NCI-H187 treated with DMSO at 0.1 percent for 48 hours (cell line): ENCODE measurements around the gene TRAF7.

Experiments used
- DNase-seq: peaks from one replicate; lab custom pipeline; 2025; lab: John Stamatoyannopoulos, UW

The TRAF7 gene

DNA sequence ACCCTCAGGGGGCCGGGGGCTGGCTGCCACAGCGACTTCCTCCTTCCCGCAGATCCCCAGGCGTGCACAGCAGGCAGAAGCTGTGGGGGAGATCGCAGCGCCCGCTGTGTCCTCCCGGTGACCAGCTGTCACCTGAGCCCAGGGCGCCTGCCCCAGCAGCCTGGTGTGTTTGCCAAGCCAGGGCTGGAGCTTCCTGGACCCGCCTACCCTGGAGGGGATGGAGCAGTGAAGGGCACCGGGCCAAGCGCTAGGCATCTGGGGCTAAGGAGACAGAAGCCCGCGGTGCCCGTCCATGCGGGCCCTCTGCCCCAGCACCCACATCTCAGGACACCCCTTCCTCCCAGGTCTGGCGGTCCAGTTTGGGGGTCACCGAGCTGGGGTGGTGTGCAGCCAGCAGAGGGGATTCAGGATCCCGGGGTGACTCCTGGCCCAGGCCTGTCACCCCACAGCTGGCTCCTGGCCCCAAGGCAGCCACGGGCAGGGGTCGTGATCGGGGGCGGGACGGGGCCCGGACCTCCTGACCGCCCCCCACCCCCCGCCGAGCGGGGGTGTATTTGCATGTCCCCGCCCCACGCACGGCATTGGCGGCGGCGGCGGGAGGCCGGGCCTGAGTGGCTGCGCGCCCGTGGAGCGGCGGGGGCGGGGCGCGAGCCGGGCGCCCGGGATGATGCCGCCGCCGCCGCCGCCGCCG lies 7.5 kb upstream of the TRAF7 start, which contains the start of gene RAB26:
TSS of gene RAB26 (plus strand) at position 645 of the 691 bp plus-strand sequence. CDS start 159 bp downstream, outside the sequence.
- peak; percentile 46 for DNase-seq

- DNase-seq = no peak
These were observed 6.6 kb upstream of the TRAF7 start for GRCh38 chr16:2148714-2149629.

GRCh38 chr16:2149630-2150417 lies 5.8 kb upstream of the TRAF7 start:
- DNase-seq = no peak

GRCh38 chr16:2150418-2151187 lies 5.0 kb upstream of the TRAF7 start:
- no peak for DNase-seq

DNA sequence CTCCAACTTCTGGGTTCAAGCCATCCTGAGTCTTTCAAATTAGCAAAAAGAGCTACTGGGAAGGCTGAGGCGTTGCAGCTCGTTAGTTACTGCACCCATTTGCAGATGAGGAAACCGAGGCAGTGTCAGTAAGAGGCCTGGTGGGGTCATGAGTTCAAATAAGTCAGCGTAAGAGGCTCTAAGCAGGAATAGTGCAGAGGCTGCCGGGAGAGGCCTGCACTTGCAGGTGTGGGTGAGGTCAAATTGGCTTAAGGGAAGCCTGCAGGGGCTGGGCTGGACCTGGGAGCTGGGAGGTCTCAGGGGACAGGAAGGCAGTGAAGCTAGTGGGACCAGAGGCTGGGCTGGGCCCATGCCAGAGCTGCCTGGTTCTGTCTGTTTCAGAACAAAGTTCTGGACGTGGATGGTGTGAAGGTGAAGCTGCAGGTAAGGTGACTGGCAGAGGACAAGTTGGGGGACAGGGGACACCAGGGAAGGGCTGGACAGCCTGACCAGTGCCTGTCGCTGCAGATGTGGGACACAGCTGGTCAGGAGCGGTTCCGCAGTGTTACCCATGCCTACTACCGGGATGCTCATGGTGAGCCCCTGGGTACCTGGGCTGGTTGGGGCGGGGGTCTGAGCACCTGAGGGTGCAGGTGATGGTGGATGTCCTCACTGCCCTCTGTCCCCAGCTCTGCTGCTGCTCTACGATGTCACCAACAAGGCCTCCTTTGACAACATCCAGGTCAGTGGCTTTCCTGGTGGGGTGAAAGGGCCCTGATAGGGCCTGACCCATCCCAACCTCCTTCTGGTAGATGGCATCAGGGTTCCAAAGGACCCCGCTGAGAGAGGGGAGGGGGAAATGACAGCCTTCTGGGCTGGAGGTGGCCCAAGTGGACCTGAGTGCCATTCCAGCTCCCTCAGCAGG lies 4.1 kb upstream of the TRAF7 start:
- DNase-seq = no peak

- no peak for DNase-seq
These were observed 2.7 kb upstream of the TRAF7 start for GRCh38 chr16:2152695-2153506.

- no peak for DNase-seq
These were observed 970 bp upstream of the TRAF7 start for GRCh38 chr16:2154533-2155090.

DNA sequence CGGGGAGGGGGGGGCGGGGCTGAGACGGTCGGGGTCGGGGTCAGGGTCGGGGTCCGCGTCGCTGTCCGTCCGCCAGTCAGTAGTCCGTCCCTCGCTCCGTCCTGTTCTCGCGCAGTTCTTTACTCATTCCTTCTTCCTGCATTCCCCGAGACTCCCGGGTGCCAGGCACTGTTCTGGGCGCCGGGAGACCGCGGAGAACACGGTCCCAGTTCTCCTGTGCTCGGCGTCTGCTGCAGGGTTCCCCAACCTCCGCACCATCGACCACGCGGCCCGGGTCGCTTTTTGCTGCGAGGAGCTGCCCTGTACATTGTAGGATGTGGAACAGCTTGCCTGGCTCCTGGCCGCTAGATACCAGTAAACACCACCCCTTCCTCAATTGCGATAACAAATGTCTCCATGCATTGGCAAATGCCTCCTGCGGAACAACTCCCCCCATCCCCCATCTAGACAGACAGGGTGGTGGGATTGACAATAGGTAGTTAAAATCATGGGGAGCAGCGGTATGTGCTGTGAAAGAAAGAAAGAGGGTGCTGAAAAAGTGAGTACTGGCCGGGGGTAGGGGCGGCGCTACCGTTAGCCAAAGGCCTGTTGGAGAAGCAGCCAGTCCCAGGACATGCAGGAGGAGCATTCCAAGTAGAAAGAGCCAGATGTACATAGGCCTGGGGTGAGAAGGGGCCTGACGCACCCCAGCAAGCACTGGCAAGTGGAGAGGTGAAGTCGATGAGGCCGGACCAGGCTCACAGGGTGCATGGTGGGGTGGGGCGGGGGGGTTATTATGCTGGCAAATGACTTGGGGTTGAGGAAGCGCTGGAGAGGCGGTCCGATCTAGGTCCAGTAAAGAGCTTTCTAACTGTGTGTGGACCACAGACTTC lies 631 bp downstream of the TRAF7 start:
- no peak for DNase-seq

GRCh38 chr16:2156849-2157224 lies 1.3 kb downstream of the TRAF7 start:
- no peak for DNase-seq

DNA sequence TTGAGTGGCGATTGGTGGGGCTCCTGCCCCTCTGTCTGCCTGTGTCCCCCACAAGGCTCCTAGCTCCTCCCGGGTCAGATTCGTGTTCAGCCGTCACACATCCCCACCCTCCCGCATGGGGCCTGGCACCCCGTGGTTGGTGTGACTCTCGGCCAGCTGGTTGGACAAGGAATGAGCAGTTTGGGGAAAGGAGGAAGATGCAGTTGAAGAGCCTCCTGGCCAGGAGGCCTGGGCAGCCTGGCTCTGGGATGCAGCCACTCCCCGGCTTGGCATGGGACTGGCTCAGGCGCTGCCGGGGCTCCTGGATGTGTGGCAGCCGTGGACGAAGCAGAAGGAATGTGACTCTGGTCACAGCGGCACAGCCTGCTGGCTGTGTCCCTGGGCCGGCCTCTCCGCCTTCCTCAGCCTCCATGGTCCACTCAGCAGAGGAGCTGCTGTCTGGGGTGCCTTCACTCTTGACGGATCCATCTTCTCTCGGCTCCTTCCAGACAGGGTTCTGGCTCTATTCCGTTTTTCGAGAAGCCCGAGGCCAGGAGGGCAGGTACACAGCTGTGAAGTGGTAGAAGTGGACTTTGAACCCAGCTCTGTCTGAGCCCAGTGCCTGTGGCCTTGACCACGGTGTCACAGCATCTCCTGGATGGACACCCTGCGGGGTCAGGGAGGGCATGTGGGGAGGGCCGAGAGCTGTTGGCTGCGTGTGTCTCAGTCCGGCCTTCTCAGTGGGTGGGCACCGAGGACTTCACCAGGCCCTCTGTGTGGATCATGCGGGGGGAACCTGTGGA lies 2.1 kb downstream of the TRAF7 start:
- no peak for DNase-seq

DNA sequence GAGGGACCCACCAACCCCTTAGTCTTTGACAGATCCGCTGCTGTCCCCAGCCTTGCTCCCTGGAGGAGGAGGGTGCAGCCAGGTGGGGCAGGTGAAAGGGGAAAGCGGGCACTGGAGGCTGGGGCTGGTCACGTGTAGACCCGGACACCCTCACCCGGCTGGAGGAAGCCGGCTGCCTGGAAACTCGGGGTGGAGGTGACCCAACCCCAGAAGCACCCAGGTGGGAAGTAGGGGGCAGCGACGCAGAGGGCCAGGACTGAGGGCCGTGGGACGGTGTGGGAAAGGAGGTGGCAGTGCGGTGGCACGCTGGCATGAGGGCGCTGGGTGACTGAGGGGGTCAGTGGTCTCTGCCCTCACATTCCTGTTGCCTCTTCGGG lies 2.7 kb downstream of the TRAF7 start:
- DNase-seq = no peak

DNA sequence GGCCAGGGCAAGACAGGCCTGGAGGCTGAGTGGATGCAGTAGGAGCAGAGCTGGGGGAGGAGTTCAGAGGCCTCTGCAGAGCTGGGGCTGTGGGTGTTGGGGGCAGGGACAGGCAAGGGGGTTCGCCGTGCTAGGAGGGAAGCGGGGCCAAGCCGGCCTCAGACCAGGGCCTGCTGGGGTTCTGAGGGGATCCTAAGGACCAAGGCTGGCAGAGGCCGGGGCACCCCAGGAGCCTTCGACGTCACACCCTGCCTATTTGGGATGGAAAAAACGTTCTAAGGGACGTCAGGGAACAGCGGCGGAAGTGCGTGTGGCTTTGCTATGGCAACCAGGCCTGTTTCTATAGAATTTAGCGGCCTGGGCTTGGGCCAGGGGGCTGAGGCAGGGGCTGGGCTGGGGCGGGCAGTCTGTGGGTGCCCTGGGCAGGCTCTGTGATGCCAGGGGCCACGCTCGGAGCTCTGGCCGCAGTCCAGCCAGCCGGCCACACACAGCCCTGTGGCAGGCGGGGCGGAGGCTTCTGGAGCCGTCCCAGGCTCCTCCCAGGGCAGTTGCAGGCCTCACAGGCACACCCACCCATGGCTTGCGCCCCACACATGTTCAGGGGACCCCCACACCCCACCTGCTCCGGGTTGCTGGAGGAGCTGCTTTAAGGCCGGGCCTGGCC lies 3.7 kb downstream of the TRAF7 start:
- DNase-seq = no peak

- DNase-seq = no peak
These were observed 5.5 kb downstream of the TRAF7 start for GRCh38 chr16:2160915-2161551.

DNA sequence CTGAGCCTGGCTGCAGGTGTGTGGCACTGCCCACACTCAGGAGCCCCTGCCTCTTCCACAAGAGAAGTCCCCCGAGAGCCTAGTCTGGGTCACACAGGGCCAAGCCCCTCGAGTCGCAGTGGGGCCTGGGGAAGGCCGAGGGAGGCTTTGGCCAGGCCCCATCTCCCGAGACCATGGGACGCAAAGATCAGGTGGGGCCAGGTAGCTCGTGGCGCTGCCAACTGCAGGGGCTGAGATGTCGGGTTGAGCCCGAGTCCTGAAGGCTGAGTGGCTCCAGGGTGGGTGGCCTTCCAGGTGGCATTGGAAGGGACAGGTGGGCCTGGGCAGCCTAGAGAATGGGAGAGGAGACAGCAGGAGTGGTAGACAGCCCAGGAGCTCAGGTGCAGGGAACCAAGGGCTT lies 6.3 kb downstream of the TRAF7 start:
- no peak for DNase-seq

- no peak for DNase-seq
These were observed 7.1 kb downstream of the TRAF7 start for GRCh38 chr16:2162676-2163118.

DNA sequence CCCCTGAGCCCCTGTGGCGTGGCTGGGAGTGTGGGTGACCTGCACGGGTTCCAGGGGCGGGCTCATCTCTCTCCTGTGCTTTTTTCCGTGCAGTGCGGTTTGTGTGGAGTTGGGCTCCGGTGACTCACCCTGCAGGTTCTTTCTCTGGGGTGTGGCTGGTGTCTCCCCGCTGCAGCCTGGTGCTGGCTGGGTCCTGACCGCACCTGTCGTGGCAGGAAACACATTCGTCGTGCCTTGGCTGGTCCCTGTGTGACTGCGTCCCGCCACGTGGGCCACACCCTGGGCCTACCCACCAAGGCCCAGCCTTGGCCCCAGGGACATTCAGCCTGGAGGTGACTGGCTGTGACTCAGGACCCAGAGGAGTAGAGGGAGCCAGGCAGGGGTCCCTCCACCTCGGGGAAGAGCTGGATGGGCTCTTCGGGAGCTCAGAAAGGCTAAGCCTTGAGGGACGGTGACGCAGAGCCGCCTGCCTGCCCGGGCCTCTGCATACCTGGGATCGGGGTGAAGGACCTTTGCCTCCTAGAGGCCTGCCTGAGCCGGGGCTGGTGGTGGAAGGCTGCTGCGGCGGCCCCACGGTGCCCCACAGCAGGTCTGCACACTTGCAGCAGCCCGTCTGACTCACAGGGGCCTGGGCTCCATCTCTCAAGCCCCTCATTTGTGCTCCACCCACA lies 7.8 kb downstream of the TRAF7 start:
- no peak for DNase-seq
